Stomach (tissue), 4 donors: ENCODE measurements around the gene FBXW12.

Experiments
- EP300 ChIP-seq: sonication (generic); formaldehyde crosslinking; IDR thresholded peaks from one replicate; pipeline ENCODE4 v1.6.1; 2017; ENCODE audit warnings: antibody characterized with exemption
- POLR2AphosphoS5 ChIP-seq, 3 donors: sonication (generic); formaldehyde crosslinking; IDR thresholded peaks; one replicate each; pipeline ENCODE4 v1.6.1; 2016; ENCODE audit warnings: antibody characterized with exemption in 3 of 3
- TF ChIP-seq, protein P1 (sequence below), 7 experiments: fragments of 450-650 bp in 4 of 7; fragments of 200-600 bp in 3 of 7; sonication (generic) in 3 of 7; IDR thresholded peaks; one replicate each; pipeline ENCODE4 v1.5.1; 2016 to 2019; ENCODE audit warnings: antibody characterized with exemption in 7 of 7, control low read depth in 2 of 7, mild to moderate bottlenecking in 1 of 7

DNA sequence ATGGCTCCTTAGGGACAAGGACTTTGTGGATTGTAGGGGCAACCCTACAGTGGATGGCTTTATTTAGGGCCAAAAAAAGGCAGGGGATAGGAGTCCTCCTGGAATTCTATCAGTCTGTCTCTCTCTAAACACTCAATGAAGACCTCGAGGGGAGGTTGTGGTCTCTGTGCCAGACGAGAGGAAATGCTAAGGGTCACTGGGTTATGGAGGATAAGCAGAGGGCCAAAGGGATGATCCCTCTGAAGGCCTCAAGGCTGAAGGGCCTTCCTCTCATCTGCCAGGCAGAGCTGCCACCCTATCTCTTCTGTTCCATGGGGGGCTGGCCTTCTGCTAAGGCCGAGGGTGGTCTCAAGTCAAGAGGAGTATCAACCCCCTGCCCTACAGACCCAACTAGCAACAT, 30.9 kb downstream of the FBXW12 start:
- TF ChIP-seq EP300 (no peak), POLR2AphosphoS5 (IDR thresholded peaks at IDR 0.05) (no peak)
- TF ChIP-seq, protein P1, sequence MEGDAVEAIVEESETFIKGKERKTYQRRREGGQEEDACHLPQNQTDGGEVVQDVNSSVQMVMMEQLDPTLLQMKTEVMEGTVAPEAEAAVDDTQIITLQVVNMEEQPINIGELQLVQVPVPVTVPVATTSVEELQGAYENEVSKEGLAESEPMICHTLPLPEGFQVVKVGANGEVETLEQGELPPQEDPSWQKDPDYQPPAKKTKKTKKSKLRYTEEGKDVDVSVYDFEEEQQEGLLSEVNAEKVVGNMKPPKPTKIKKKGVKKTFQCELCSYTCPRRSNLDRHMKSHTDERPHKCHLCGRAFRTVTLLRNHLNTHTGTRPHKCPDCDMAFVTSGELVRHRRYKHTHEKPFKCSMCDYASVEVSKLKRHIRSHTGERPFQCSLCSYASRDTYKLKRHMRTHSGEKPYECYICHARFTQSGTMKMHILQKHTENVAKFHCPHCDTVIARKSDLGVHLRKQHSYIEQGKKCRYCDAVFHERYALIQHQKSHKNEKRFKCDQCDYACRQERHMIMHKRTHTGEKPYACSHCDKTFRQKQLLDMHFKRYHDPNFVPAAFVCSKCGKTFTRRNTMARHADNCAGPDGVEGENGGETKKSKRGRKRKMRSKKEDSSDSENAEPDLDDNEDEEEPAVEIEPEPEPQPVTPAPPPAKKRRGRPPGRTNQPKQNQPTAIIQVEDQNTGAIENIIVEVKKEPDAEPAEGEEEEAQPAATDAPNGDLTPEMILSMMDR (IDR thresholded peaks at IDR 0.05): no peak
